Vagina (tissue), 2 donors: ENCODE measurements around the gene THAP8. TPM values are rescaled to one million over a fixed set of nuclear protein-coding genes. Genes with fewer than 3 reads are reported as not detected.

Experiments used
- DNase-seq, 2 donors: peaks; one replicate each; pipeline ENCODE4 v3.0.0-alpha.2; 2017; ENCODE audit errors: extremely low spot score in 2 of 2
- H3K27ac ChIP-seq: fragments of 200-600 bp; sonication (generic); one replicate; pipeline ENCODE4 v1.5.1; 2019
- H3K27me3 ChIP-seq: fragments of 200-600 bp; sonication (generic); one replicate; pipeline ENCODE4 v1.5.1; 2019
- H3K36me3 ChIP-seq, 2 donors: fragments of 200-600 bp; sonication (generic); one replicate each; pipeline ENCODE4 v1.5.1; 2017 to 2019
- H3K4me1 ChIP-seq: fragments of 200-600 bp; sonication (generic); one replicate; pipeline ENCODE4 v1.5.1; 2019
- H3K4me3 ChIP-seq, 2 donors: fragments of 200-600 bp; sonication (generic); 1 replicate in 1 of 2; 2 replicates in 1 of 2; pipeline ENCODE4 v1.5.1; 2016 to 2019
- H3K9me3 ChIP-seq: fragments of 200-600 bp; sonication (generic); one replicate; pipeline ENCODE4 v1.5.1; 2019
- POLR2A ChIP-seq, 2 donors: fragments of 450-650 bp; IDR thresholded peaks; one replicate each; pipeline ENCODE4 v1.6.1; 2017; ENCODE audit warnings: antibody characterized with exemption in 2 of 2, mild to moderate bottlenecking in 2 of 2, moderate library complexity in 2 of 2
- POLR2AphosphoS5 ChIP-seq, 2 donors: sonication (generic); formaldehyde crosslinking; IDR thresholded peaks; one replicate each; pipeline ENCODE4 v1.9.0; 2017; ENCODE audit warnings: antibody characterized with exemption in 2 of 2, mild to moderate bottlenecking in 2 of 2, low read depth in 1 of 2; ENCODE audit not compliant: insufficient read depth in 1 of 2
- intact Hi-C: fragments of 100-400 bp; cut with DNase I; formaldehyde crosslinking; loops from one replicate; pipeline ENCODE4 v1.15.1; 2023
- total RNA-seq: library from RNA; depleted of rRNA; stranded (reverse); fragments of >200 nt; gene quantifications from one replicate; pipeline ENCODE4 v1.2.3, GENCODE V29; 2016
- TF ChIP-seq, protein P1 (sequence below), 3 experiments: fragments of 450-650 bp in 2 of 3; fragments of 200-600 bp in 1 of 3; sonication (generic) in 1 of 3; IDR thresholded peaks; one replicate each; pipeline ENCODE4 v1.5.1; 2017 to 2019; ENCODE audit warnings: antibody characterized with exemption in 3 of 3, mild to moderate bottlenecking in 2 of 3, moderate library complexity in 2 of 3

Gene THAP8
- total RNA-seq, 1 donor from 2014 or later: 12.0 TPM

DNA sequence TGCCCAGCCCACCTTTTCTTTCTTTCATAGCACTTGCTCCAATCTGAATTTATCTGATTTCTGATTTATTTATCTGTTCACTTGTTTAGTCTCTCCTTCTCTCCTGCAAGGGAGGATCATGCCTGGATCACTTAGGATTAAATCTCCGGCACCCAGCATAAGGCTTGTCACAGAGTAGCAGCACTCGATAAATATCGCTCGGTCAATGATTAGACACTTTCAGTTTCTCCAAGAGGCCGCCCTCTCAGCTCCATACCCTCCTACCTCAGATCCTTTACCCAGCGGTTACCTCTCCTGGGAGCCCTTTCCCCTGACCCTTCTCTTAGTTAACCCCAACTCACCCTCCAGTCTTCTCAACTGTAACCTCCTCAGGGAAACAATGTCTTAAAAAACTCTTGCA lies 22.8 kb downstream of the THAP8 start:
- TF ChIP-seq, protein P1, sequence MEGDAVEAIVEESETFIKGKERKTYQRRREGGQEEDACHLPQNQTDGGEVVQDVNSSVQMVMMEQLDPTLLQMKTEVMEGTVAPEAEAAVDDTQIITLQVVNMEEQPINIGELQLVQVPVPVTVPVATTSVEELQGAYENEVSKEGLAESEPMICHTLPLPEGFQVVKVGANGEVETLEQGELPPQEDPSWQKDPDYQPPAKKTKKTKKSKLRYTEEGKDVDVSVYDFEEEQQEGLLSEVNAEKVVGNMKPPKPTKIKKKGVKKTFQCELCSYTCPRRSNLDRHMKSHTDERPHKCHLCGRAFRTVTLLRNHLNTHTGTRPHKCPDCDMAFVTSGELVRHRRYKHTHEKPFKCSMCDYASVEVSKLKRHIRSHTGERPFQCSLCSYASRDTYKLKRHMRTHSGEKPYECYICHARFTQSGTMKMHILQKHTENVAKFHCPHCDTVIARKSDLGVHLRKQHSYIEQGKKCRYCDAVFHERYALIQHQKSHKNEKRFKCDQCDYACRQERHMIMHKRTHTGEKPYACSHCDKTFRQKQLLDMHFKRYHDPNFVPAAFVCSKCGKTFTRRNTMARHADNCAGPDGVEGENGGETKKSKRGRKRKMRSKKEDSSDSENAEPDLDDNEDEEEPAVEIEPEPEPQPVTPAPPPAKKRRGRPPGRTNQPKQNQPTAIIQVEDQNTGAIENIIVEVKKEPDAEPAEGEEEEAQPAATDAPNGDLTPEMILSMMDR (IDR thresholded peaks at IDR 0.05): no peak
- no peak for TF ChIP-seq POLR2AphosphoS5 (IDR thresholded peaks at IDR 0.05; ENCODE audit: insufficient read depth in 1 of 2, low read depth in 1 of 2)
- TF ChIP-seq POLR2A (IDR thresholded peaks at IDR 0.05): no peak
- intact Hi-C loops: no loop called here
- peaks cover 15% of the 10 kb centered on the region for H3K4me1 ChIP-seq
- no peaks in the 10 kb centered on the region for H3K9me3 ChIP-seq
- peak overlapping the region in 1 of 2 donors; percentile 70 for H3K4me3 ChIP-seq
- H3K36me3 ChIP-seq: no peaks in the 10 kb centered on the region
- H3K27me3 ChIP-seq: no peaks in the 10 kb centered on the region
- no peak for DNase-seq
- H3K27ac ChIP-seq: peak overlapping the region; percentile 86

DNA sequence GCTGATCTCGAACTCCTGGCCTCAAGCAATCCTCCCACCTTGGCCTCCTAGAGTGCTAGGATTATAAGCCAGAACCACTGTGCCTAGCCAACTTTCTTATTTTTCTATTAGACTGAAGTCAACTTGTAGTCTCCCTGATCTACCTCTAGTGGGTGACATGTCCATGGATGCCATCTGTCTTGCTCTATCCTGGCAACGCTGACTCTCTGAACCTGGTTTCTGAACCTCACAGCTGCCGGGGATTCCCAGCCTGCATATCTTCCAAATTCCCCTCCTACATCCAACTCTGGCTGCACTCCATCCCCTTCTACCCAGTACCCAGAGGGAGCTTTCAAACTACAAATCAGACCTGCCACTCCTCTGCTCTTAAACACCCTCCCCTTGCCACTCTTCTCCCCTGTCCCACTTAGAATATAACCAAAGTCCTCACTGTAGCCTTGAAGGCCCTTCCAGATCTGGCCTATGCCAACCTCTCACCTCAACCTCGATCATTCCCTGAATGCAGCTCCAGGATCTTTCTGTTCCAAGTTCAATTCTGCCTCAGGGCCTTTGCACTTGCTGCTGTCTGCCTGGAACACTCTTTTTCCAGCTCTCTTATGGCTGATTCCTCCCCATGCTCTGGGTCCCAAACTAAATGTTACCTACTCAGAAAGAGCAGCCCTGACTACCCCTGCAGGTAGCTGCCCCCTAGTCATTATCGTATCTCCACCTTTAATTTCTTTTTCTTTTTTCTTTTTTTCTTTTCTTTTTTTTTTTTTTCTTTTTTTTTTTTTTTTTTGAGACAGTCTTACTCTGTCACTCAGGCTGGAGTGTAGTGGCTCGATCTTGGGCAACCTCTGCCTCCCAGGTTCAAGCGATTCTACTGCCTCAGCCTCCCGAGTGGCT lies 23.6 kb downstream of the THAP8 start:
- H3K27ac ChIP-seq: no peak overlapping the region
- H3K4me3 ChIP-seq: no peak overlapping the region
- no peaks in the 10 kb centered on the region for H3K9me3 ChIP-seq
- no peaks in the 10 kb centered on the region for H3K27me3 ChIP-seq
- no peak for DNase-seq
- peaks cover 15% of the 10 kb centered on the region for H3K4me1 ChIP-seq
- no peaks in the 10 kb centered on the region for H3K36me3 ChIP-seq
- intact Hi-C loops: no loop called here
- TF ChIP-seq POLR2AphosphoS5 (IDR thresholded peaks at IDR 0.05; ENCODE audit: insufficient read depth in 1 of 2, low read depth in 1 of 2): no peak
- TF ChIP-seq, protein P1 (IDR thresholded peaks at IDR 0.05): no peak
- TF ChIP-seq POLR2A (IDR thresholded peaks at IDR 0.05): no peak

DNA sequence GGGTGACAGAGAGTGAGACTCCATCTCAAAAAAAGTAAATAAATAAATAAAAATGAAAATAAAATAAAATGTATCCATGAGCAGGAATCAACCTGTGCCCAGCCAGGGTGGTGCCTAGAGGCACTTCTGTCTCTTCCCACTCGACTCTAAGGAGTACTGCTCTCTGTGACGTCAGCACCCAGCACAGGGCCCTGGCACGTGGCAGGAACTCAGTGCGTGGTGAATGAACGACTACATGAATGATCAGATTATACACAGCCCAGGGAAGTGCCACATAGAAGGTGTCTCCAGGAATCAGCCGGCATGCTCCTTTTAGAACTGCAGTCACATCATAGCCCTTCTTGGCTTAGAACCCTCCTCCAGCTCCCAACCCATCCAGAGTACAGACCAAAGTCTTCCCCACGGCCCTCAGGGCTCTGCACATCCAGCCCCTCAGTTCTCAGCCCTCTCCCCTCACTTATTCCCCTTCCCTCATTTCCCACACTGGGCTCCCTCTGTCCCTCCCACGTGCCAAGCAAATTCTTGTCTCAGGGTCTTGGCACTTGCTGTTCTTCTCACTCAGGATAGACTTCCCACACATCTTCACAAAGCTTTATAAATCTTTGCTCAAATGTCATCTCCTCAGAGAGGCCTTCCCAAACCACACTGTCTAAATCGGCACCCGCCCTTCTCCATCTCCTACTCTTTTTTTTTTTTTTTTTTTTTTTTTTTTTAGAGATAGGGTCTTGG lies 25.6 kb downstream of the THAP8 start:
- Histone ChIP-seq H3K27ac (no peak overlapping the region), H3K4me1 (peaks cover 15% of the 10 kb centered on the region), H3K36me3 (peaks cover 0 to 18% of the 10 kb centered on the region in 2 donors), H3K27me3 (no peaks in the 10 kb centered on the region), H3K9me3 (no peaks in the 10 kb centered on the region), H3K4me3 (no peak overlapping the region)
- no peak for DNase-seq
- intact Hi-C loops: no loop called here
- TF ChIP-seq, protein P1 (IDR thresholded peaks at IDR 0.05): no peak
- no peak for TF ChIP-seq POLR2AphosphoS5 (IDR thresholded peaks at IDR 0.05; ENCODE audit: insufficient read depth in 1 of 2, low read depth in 1 of 2)
- TF ChIP-seq POLR2A (IDR thresholded peaks at IDR 0.05): no peak

DNA sequence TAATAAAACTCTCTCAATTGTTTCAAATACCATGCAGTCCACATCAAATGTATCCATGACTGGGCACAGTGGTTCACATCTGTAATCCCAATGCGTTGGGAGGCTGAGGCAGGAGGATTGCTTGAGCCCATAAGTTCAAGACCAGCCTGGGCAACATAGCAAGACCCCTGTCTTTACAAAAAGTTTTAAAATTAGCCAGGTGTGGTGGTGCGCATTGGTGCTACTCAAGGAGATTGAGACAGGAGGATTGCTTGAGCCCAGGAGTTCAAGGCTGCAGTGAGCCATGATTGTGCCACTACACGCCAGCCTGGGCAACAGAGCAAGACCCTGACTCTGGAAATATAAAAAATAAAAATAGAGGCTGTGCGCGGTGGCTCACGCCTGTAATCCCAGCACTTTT lies 26.4 kb downstream of the THAP8 start:
- Histone ChIP-seq H3K36me3 (peaks cover 0 to 25% of the 10 kb centered on the region in 2 donors), H3K27me3 (no peaks in the 10 kb centered on the region), H3K9me3 (no peaks in the 10 kb centered on the region), H3K27ac (no peak overlapping the region), H3K4me3 (no peak overlapping the region), H3K4me1 (peaks cover 14% of the 10 kb centered on the region)
- intact Hi-C loops: no loop called here
- DNase-seq: no peak
- TF ChIP-seq, protein P1 (IDR thresholded peaks at IDR 0.05): no peak
- TF ChIP-seq POLR2AphosphoS5 (IDR thresholded peaks at IDR 0.05; ENCODE audit: insufficient read depth in 1 of 2, low read depth in 1 of 2) (no peak), POLR2A (IDR thresholded peaks at IDR 0.05) (no peak)
